Measurements from ENCODE around the gene NDST1.

GRCh38 chr5:150534811-150535210 is 26.9 kb downstream of the NDST1 start:
- no peak for TF ChIP-seq CTCF (IDR thresholded peaks at IDR 0.05)
- TF ChIP-seq POLR2A (IDR thresholded peaks at IDR 0.05) = no peak
